Peyer's patch (tissue), 4 donors: Measurements from ENCODE around the gene KANSL3. TPM values are rescaled to one million over a fixed set of nuclear protein-coding genes. Genes with fewer than 3 reads are reported as not detected.

Experiments used
- DNase-seq, 3 donors: peaks; one replicate each; pipeline ENCODE4 v3.0.0-alpha.2; 2017 to 2019
- H3K27ac ChIP-seq, 4 donors: fragments of 200-600 bp; sonication (generic); one replicate each; pipeline ENCODE4 v1.5.1; 2016 to 2019
- H3K27me3 ChIP-seq, 2 donors: fragments of 200-600 bp; sonication (generic); one replicate each; pipeline ENCODE4 v1.5.1; 2019
- H3K36me3 ChIP-seq, 3 donors: fragments of 200-600 bp; sonication (generic); one replicate each; pipeline ENCODE4 v1.5.1; 2016 to 2019
- H3K4me1 ChIP-seq, 4 donors: fragments of 200-600 bp; sonication (generic); one replicate each; pipeline ENCODE4 v1.5.1; 2016 to 2019
- H3K4me3 ChIP-seq, 4 donors: fragments of 200-600 bp; sonication (generic); 1 replicate in 3 of 4; 2 replicates in 1 of 4; pipeline ENCODE4 v1.5.1; 2016 to 2019; ENCODE audit warnings: mild to moderate bottlenecking in 1 of 4
- H3K9me3 ChIP-seq, 4 donors: fragments of 200-600 bp; sonication (generic); one replicate each; pipeline ENCODE4 v1.5.1; 2016 to 2019; ENCODE audit warnings: mild to moderate bottlenecking in 1 of 4
- POLR2A ChIP-seq, 2 donors: fragments of 450-650 bp; IDR thresholded peaks; one replicate each; pipeline ENCODE4 v1.5.1; 2017; ENCODE audit warnings: antibody characterized with exemption in 2 of 2, mild to moderate bottlenecking in 2 of 2, moderate library complexity in 2 of 2
- total RNA-seq, 4 donors: library from RNA; depleted of rRNA; stranded (reverse); fragments of >200 nt; gene quantifications; one replicate each; pipeline ENCODE4 v1.1.0, GENCODE V29; 2016
- TF ChIP-seq, protein P1 (sequence below), 6 experiments: fragments of 450-650 bp in 4 of 6; fragments of 200-600 bp in 2 of 6; sonication (generic) in 1 of 6; IDR thresholded peaks; one replicate each; pipeline ENCODE4 v1.5.1; 2017 to 2019; ENCODE audit warnings: antibody characterized with exemption in 6 of 6, mild to moderate bottlenecking in 3 of 6, moderate library complexity in 1 of 6

KANSL3 gene
- total RNA-seq, 4 donors from 2014 or later = 31.5 to 69.2 (median 59.6) TPM

DNA sequence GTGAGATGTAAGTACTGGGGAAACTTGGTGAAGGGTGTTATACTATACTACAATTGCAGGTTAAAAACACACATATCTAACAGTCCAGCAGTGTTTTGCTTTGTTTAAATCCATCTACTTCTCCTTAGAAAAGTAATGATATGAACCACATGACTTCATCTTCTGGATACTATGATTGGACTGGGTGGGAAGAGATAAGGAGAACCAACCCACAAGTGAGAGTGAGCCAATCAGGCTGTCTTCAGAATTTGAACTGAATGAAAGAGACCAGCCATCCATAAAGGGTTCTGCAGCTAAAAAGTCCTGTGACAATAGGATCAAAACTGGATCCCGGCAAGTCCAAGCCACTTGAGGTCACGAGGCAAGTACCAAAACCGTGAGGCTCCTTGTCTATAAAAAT lies 46.6 kb downstream of the KANSL3 start:
- DNase-seq = no peak
- no peaks in the 10 kb centered on the region for H3K9me3 ChIP-seq
- no peak for TF ChIP-seq POLR2A (IDR thresholded peaks at IDR 0.05)
- TF ChIP-seq, protein P1, sequence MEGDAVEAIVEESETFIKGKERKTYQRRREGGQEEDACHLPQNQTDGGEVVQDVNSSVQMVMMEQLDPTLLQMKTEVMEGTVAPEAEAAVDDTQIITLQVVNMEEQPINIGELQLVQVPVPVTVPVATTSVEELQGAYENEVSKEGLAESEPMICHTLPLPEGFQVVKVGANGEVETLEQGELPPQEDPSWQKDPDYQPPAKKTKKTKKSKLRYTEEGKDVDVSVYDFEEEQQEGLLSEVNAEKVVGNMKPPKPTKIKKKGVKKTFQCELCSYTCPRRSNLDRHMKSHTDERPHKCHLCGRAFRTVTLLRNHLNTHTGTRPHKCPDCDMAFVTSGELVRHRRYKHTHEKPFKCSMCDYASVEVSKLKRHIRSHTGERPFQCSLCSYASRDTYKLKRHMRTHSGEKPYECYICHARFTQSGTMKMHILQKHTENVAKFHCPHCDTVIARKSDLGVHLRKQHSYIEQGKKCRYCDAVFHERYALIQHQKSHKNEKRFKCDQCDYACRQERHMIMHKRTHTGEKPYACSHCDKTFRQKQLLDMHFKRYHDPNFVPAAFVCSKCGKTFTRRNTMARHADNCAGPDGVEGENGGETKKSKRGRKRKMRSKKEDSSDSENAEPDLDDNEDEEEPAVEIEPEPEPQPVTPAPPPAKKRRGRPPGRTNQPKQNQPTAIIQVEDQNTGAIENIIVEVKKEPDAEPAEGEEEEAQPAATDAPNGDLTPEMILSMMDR (IDR thresholded peaks at IDR 0.05) = no peak
- H3K27me3 ChIP-seq = no peaks in the 10 kb centered on the region
- H3K36me3 ChIP-seq = peaks cover 0 to 46% (median 0%) of the 10 kb centered on the region in 3 donors
- no peaks in the 10 kb centered on the region for H3K4me1 ChIP-seq
- no peak overlapping the region for H3K4me3 ChIP-seq
- no peak overlapping the region for H3K27ac ChIP-seq

DNA sequence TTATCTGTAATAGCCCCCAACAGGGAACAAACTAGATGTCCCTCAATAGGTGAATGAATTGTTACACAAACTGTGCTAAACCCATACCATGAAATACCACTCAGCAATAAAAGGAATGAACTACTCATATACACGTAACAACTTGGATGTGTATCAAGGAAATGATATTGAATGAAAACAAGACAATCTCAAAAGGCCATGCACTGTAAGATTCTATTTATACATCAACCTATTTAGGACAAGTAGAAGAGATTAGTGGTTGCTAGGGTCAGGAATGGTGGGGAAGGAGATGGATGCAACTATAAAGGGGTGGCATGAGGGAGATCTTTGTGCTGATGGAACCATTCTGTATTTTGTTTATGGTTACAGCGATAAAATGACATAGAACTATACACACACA lies 47.1 kb downstream of the KANSL3 start:
- no peak overlapping the region for H3K4me3 ChIP-seq
- no peak overlapping the region for H3K27ac ChIP-seq
- H3K27me3 ChIP-seq = no peaks in the 10 kb centered on the region
- no peaks in the 10 kb centered on the region for H3K4me1 ChIP-seq
- H3K36me3 ChIP-seq = peaks cover 0 to 42% (median 0%) of the 10 kb centered on the region in 3 donors
- no peaks in the 10 kb centered on the region for H3K9me3 ChIP-seq
- TF ChIP-seq, protein P1 (IDR thresholded peaks at IDR 0.05) = no peak
- no peak for TF ChIP-seq POLR2A (IDR thresholded peaks at IDR 0.05)
- DNase-seq = no peak

DNA sequence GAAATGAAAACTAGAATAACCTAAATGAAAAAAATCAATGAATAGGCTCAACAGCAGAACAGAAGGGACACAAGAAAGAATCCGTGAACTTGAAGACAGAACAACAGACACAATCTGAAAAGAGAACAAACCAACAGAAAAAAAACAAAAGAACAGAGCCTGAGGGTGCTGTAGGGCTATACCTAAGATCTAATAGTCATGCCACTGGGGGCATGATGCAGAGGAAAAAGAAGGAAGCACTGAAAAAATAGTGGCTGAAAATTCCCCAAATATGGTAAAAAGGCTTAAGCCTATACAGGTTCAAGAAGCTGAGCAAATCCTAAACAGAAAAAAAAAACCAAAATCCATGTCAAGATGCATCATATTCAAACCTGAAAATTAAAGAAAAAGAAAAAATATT lies 50.3 kb downstream of the KANSL3 start:
- H3K36me3 ChIP-seq = peaks cover 0 to 10% (median 0%) of the 10 kb centered on the region in 3 donors
- TF ChIP-seq POLR2A (IDR thresholded peaks at IDR 0.05) = no peak
- TF ChIP-seq, protein P1 (IDR thresholded peaks at IDR 0.05) = no peak

DNA sequence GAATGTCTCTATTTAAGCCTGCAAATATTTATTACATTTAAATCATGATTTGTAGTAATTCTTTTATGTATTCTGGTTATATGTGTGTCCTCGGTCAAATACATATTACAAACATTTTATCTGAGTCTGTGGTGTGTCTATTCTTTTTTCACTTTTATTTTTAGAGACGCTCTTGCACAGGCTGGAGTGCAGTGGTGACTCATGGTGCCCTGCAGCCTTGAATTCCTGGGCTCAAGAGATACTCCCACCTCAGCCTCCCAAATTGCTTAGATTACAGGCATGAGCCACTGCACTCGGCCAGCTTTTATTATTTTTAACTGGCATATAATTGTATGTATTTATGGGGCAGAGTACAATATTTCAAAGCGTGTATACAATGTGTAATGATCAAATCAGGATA lies 54.1 kb downstream of the KANSL3 start:
- DNase-seq = no peak
- TF ChIP-seq, protein P1 (IDR thresholded peaks at IDR 0.05) = no peak
- no peak for TF ChIP-seq POLR2A (IDR thresholded peaks at IDR 0.05)
- Histone ChIP-seq H3K36me3 (no peaks in the 10 kb centered on the region), H3K27ac (no peak overlapping the region), H3K4me1 (no peaks in the 10 kb centered on the region), H3K27me3 (no peaks in the 10 kb centered on the region), H3K9me3 (no peaks in the 10 kb centered on the region), H3K4me3 (no peak overlapping the region)

More for the DNA sequence above, 50.3 kb downstream of the KANSL3 start:
- no peaks in the 10 kb centered on the region for H3K4me1 ChIP-seq
- no peak overlapping the region for H3K27ac ChIP-seq
- no peak overlapping the region for H3K4me3 ChIP-seq
- no peaks in the 10 kb centered on the region for H3K9me3 ChIP-seq
- H3K27me3 ChIP-seq = no peaks in the 10 kb centered on the region
- DNase-seq = no peak

DNA sequence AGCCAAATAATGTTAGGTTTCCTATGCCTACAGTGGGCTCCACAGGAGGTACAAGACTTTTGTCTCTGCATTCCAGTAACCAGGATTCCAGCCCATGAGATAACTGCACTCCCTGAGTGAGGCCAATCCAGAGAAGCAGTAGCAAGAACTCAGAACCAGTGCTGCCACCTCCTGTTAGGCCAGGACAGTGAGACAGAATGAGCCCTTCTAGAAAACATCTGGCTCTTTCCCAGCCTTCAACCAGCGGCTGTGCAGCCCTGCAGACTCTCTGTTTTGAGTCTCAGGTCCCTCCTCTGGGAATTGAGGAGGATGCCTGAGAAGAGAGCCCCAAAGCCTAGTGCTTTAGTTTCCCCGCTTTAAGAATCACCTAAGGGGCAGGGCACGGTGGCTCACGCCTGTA lies 57.3 kb downstream of the KANSL3 start:
- no peaks in the 10 kb centered on the region for H3K27me3 ChIP-seq

More for the DNA sequence above, 57.3 kb downstream of the KANSL3 start:
- TF ChIP-seq, protein P1 (IDR thresholded peaks at IDR 0.05) = peak in 1 of 6 experiments; percentile 44
- no peak for TF ChIP-seq POLR2A (IDR thresholded peaks at IDR 0.05)
- no peaks in the 10 kb centered on the region for H3K9me3 ChIP-seq
- no peak for DNase-seq
- no peak overlapping the region for H3K4me3 ChIP-seq
- H3K36me3 ChIP-seq = no peaks in the 10 kb centered on the region
- no peak overlapping the region for H3K27ac ChIP-seq
- H3K4me1 ChIP-seq = no peaks in the 10 kb centered on the region
